UCSD-AML1 (cell line): ENCODE data around the gene COMMD1.

ENCODE experiments used
- DNase-seq: peaks from one replicate; lab custom pipeline; 2025; ENCODE audit not compliant: unreplicated experiment; lab: John Stamatoyannopoulos, UW

COMMD1 gene

GRCh38 chr2:62163834-62164233, 258.4 kb downstream of the COMMD1 start:
- DNase-seq: no peak

DNA sequence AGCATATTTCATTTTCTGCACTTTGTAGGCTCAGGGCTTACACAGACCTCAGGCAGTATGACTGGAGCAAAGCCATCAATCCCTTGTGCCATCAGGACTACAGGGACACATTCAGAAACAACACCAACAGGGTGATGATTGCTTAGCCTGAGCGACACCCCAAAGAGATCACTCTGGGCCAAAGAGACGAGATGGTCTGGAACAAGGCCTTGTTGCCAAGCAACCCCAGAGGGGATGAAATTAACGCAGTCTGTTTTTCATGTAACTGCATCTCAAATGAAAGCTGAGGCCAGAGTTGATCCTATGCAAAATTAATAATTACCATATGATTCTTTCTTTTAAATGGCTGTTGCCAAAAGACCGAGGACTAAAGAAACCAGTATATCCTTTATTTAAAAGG, 270.3 kb downstream of the COMMD1 start:
- no peak for DNase-seq

GRCh38 chr2:62176801-62177200, 271.3 kb downstream of the COMMD1 start:
- peak; percentile 22 for DNase-seq

DNA sequence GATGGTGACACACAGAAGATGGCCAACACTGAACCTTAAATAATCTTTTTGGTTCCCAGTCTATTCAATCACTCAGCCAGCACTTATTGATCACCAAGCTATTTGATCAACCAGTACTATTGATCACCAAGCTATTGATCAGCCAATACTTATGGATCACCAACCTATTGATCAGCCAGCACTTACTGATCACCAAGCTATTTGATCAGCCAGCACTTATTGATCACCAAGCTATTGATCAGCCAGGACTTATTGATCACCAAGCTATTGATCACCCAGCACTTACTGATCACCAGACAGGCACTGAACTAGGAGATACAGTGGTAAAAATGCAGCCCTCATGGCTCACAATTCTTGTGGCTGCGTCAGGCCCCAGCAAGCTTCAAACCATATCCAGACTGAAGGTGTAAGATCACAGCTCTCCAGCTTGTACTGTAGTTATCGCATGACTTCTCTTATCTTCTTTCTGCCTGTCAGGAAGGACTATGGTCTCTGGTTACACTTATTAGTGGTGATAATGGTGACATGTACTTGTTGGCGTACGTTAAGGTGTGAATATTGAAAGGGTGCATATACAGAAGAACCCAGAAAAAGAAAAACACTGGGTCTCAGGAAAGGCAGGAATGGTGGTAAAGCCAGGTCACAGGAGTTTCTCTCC, 272.0 kb downstream of the COMMD1 start:
- no peak for DNase-seq

- DNase-seq: no peak
Measured at GRCh38 chr2:62178741-62179271, 273.3 kb downstream of the COMMD1 start.

- DNase-seq: peak; percentile 45
Measured at GRCh38 chr2:62180975-62181374, 275.5 kb downstream of the COMMD1 start.

GRCh38 chr2:62181843-62182242, 276.4 kb downstream of the COMMD1 start:
- DNase-seq: no peak

DNA sequence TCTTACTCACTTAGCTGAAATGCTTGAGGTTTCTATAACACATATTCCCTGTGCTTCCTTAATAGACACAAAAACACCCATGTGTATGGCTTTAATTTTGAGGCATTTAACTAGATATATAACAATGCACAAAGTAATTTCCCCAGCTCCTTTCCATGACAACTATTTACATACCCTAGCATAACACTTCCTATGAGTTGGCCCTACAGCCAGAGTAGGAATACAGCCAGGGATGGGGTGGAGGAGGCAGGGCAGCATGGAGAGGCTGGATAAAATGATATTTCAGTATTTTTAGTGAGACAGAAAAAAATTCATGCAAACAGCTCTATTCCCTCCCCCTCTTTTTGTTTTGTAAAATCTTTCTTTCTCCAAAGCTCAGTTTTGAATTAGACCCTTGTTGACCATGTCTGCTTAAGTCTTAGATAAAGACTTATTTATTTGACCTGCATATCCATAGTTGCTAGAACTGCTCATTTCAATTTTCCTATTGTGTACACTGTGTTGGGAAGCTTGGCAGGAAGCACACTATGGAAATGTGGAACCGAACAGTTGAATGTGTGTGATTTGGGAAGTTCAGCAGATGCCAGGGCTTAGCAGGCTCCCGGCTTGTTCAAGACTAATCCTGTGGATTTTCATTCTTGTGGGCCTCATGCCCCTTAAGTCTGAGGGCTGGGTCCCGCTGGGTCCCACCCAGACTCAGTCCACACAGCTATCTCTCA, 279.2 kb downstream of the COMMD1 start:
- no peak for DNase-seq
